Measurements from ENCODE around the gene KRTAP12-1.

The KRTAP12-1 gene

DNA sequence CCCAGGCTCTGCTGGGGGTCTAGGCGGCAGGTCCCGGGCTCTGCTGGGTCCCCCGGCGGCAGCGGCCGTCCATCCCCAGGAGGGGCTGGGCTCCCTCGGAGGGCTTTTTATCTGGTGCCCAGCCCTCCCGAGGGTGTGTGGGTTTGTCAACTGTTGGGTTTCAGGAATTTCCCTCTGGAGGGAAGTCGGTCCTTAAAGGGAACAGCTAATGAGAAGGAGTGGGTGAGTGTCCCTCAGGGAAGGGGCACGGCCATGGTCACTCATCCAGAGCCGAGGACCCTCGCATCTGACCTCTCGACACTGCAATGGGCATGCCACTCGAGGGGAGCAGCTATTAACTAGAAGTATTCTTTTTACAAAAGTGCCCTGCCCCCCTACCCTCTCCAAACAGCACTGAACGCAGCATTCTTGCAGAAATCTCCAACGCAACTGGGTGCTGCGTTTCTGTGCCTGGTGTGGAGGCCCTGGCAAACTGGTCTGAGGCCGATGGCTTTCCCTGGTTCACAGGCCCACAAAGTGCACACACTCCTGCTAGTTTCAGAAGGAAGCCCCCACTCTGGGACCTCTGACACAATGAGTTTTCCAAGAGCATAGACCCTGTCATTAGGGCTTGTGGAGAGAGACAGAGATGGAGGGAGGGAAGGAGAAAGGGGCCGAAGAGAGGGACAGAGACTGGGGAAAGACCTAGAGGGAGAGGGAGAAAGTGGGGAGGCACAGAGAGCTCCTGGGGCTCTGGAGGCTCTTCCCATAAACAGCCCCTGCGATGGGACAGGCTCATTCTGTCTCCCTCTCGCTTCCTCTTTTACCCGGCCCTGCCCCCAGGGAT is 30.5 kb upstream of the KRTAP12-1 start:
- H3K4me3 ChIP-seq (ENCODE audit: low read depth, low read length): no peak overlapping the region
- DNase-seq (ENCODE audit: low read depth): no peak

GRCh38 chr21:44711327-44712202 is 29.6 kb upstream of the KRTAP12-1 start, which contains the start of gene TSPEAR:
Gene TSPEAR (minus strand): TSS chr21:44711572. CDS start chr21:44711514, 58 bp downstream.
- H3K4me3 ChIP-seq (ENCODE audit: low read depth, low read length): no peak within 1 kb of the TSS
- DNase-seq (ENCODE audit: low read depth): no peak

GRCh38 chr21:44710756-44711326 is 28.9 kb upstream of the KRTAP12-1 start:
- no peak overlapping the region for H3K4me3 ChIP-seq (ENCODE audit: low read depth, low read length)
- no peak for DNase-seq (ENCODE audit: low read depth)

DNA sequence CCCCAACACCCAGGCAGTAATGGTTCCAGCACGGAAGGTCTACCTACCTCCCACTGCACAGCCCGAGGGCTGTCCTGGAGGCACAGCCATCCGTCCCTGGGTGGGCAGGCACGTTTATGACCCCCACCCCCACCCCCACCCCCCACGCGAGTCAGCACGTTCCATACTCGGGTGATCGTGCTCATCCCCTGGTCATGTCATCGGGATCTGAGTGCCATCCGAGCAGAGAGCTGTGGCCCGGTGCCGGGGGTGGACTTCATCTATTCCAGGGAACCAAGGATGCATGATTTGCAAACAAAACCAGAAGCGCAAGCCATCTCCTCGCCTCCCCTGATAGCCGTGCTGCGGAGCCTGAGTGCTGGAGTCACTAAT is 28.3 kb upstream of the KRTAP12-1 start:
- DNase-seq (ENCODE audit: low read depth): no peak

DNA sequence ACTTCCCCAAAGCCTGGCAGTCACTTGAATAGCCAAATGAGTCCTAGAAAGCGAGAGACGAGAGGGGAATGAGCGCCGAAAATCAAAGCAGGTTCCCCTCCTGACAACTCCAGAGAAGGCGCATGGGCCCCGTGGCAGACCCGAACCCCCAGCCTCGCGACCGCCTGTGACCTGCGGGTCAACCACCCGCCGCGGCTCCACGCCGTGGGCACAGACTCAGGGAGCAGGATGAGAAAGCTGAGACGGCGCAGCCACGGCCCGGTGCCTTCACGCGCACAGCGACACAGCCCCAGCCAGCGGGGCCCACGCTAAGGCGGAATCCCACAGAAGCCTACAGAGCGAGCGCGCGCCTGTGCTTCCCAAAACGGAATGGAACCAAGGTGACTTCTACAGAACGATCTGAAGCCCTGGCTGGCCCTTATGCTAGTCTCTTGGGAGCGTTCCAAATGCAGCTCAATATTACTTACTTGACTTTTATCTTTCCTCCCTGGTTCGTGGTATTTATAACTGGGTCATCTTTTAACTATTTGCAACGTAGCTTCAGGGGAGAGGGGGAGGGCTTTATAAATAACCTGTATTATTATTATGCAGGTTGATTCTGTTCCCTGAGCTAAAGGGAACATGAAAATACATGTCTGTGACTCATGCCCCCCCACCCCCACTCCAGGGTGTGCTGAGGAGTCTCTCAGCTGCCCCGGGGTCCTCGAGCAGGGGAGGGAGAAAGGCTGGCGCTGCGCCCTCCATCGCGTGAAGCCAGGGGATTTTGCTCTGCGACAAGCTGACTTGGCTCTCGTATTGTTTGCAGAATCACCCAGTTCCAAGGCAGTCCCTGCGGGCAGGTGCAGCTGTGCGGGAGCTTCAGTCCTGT is 27.7 kb upstream of the KRTAP12-1 start:
- H3K4me3 ChIP-seq (ENCODE audit: low read depth, low read length): no peak overlapping the region

More for the DNA sequence above, 28.3 kb upstream of the KRTAP12-1 start:
- H3K4me3 ChIP-seq (ENCODE audit: low read depth, low read length): no peak overlapping the region

GRCh38 chr21:44708866-44709425 is 27.0 kb upstream of the KRTAP12-1 start:
- DNase-seq (ENCODE audit: low read depth): no peak
- H3K4me3 ChIP-seq (ENCODE audit: low read depth, low read length): no peak overlapping the region

More for the DNA sequence above, 27.7 kb upstream of the KRTAP12-1 start:
- no peak for DNase-seq (ENCODE audit: low read depth)

DNA sequence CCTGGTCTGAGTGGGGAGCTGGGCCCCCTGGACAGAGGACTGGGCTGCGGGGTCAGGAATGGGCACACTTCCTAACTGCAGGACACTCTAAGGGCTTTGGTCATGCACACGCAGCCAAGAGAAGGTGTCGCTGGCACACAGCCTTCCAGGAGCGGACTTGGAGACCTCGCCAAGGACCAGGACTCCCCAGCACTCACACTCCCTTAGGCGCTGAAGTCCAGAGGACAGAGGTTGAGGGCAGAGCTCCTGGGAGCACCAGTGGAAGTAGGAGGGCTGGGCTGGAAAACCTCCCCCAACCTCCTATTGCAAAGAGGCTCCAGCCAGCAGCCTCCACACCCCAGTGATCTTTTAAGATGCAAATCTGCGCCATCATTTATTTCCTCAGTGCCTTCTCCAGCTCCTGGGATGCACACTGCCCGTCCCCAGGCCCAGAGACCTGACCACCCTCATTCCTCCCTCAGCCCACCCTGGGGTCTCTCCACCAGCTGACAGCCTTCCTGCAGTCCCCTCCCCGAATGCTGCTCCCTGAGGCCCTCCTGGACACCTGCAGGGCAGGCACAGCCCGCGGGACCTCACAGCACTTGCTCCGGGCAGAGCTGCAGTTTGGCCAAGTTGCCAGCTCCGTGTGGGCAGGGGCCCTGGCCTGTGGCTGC is 26.4 kb upstream of the KRTAP12-1 start:
- DNase-seq (ENCODE audit: low read depth): no peak
- H3K4me3 ChIP-seq (ENCODE audit: low read depth, low read length): no peak overlapping the region

- no peak for DNase-seq (ENCODE audit: low read depth)
- no peak overlapping the region for H3K4me3 ChIP-seq (ENCODE audit: low read depth, low read length)
These were observed 25.0 kb upstream of the KRTAP12-1 start for GRCh38 chr21:44706706-44707581.

- no peak for DNase-seq (ENCODE audit: low read depth)
- H3K4me3 ChIP-seq (ENCODE audit: low read depth, low read length): no peak overlapping the region
These were observed 24.2 kb upstream of the KRTAP12-1 start for GRCh38 chr21:44706026-44706705.

- H3K4me3 ChIP-seq (ENCODE audit: low read depth, low read length): no peak overlapping the region
- DNase-seq (ENCODE audit: low read depth): no peak
These were observed 22.7 kb upstream of the KRTAP12-1 start for GRCh38 chr21:44704636-44705001.

DNA sequence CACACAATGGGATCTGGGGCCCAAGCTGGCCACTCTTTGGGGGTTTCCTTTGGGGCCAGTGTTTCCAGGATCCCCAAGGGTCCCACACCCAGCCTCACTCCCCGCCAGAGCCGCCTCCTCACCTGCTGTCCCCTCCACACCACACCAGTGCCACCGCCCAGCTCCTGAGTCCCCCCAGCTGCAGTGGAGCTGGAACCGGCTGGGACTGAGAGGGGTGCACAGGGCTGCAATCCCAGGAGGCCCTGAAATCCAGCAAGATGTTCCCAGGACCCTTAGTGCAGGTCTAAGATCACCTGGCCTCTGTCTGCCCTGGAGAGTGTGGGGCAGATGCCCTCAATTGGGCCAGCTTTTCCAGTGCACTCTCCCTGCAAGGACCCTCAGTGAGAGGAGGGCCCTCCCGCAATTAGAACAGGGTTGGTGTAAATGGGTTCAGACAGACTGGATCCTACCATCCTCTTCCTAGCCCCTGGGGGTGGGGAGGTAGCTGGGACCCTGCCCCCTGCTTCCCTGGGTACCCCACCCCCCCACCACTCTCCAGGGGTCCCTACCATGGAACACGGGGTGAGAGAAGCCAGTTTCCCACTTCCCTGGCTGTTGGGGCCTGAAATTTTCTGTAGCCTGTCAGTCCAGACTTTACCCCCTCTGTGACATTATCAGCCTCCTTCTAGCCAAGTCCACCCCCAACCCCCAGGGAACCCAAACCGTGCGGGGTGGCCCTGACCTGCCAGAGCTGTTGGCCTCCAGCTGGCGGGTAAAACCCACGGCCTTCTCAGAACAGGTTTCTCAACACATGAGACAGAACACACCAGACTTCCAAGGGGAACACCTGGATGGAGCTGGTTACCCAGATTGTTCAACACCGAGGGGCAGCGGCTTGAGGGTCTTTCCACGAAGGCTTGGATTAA is 22.0 kb upstream of the KRTAP12-1 start:
- no peak for DNase-seq (ENCODE audit: low read depth)
- H3K4me3 ChIP-seq (ENCODE audit: low read depth, low read length): no peak overlapping the region

GRCh38 chr21:44702973-44703730 is 21.2 kb upstream of the KRTAP12-1 start:
- H3K4me3 ChIP-seq (ENCODE audit: low read depth, low read length): no peak overlapping the region
- no peak for DNase-seq (ENCODE audit: low read depth)

DNA sequence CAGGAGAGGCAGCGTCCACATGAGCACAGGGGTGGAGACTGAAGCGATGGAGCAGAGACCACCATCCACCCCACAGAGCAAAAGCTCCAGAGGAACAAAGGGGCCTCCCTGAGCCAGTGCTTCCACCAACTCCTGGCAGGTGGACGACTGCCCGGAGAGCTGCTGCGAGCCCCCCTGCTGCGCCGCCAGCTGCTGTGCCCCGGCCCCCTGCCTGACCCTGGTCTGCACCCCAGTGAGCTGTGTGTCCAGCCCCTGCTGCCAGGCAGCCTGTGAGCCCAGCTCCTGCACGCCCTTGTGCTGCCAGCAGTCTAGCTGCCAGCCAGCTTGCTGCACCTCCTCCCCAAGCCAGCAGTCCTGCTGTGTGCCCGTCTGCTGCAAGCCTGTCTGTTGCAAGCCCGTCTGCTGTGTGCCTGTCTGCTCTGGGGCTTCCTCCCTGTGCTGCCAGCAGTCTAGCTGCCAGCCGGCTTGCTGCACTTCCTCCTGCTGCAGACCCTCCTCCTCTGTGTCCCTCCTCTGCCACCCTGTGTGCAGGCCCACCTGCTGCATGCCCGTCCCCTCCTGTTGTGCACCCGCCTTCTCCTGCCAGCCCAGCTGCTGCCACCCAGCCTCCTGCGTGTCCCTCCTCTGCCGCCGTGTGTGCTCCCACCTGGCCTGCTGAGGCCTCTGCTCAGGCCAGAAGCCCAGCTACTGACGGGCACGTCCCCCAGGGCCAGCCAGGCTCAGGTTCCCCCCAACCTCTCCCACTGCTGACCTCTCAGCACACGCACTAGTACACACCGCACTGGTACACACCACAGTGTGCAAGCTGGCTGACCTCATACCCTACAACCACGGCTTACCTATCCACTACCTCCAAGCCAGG is 20.4 kb upstream of the KRTAP12-1 start:
- DNase-seq (ENCODE audit: low read depth): no peak
- H3K4me3 ChIP-seq (ENCODE audit: low read depth, low read length): no peak overlapping the region

DNA sequence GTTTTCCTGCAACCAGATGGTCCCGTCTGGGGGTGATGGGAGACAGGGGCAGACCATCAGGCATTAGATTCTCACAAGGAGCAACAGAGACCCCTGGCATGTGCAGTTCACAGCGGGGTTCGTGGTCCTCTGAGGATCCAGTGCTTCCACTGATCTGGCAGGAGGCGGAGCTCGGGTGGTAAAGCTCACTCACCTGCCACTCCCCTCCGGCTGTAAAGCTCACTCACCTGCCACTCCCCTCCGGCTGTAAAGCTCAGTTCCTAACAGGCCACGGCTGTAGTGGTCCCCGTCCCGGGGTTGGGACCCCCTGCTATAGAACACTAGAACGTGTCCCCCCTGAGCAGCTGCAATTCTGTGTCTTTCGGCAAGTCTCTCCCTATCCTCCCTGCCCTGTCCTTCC is 19.6 kb upstream of the KRTAP12-1 start:
- no peak for DNase-seq (ENCODE audit: low read depth)
- H3K4me3 ChIP-seq (ENCODE audit: low read depth, low read length): no peak overlapping the region

DNA sequence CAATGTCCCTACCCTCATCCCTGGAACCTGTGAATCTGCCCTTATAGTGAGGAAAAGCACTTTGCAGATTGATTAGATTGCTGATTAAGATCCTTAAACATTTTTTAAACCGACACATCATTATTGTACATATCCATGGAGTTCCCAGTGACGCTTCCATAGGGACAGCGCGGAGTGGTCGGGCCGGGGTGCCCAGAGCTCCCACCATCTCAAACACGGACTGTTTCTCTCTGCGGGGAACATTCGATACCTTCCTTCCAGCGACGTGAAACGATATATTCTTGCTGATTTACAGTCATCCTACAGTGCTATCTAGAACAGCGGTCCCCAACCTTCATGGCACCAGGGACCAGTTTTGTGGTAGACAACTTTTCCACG is 19.0 kb upstream of the KRTAP12-1 start:
- no peak for DNase-seq (ENCODE audit: low read depth)
- H3K4me3 ChIP-seq (ENCODE audit: low read depth, low read length): no peak overlapping the region
